Loucy (cell line): ENCODE data around the gene CDR2.

ENCODE experiments used
- EZH2phosphoT487 ChIP-seq: fragments of 200-600 bp; IDR thresholded peaks from 2 replicates; pipeline ENCODE4 v1.6.1; 2018; ENCODE audit warnings: antibody characterized with exemption, mild to moderate bottlenecking, moderate library complexity, borderline replicate concordance
- TF ChIP-seq, protein P1 (sequence below): fragments of 200-600 bp; sonication (generic); conservative IDR thresholded peaks from 2 replicates; pipeline ENCODE4 v1.5.1; 2014; ENCODE audit warnings: mild to moderate bottlenecking, antibody characterized with exemption, low read length

DNA sequence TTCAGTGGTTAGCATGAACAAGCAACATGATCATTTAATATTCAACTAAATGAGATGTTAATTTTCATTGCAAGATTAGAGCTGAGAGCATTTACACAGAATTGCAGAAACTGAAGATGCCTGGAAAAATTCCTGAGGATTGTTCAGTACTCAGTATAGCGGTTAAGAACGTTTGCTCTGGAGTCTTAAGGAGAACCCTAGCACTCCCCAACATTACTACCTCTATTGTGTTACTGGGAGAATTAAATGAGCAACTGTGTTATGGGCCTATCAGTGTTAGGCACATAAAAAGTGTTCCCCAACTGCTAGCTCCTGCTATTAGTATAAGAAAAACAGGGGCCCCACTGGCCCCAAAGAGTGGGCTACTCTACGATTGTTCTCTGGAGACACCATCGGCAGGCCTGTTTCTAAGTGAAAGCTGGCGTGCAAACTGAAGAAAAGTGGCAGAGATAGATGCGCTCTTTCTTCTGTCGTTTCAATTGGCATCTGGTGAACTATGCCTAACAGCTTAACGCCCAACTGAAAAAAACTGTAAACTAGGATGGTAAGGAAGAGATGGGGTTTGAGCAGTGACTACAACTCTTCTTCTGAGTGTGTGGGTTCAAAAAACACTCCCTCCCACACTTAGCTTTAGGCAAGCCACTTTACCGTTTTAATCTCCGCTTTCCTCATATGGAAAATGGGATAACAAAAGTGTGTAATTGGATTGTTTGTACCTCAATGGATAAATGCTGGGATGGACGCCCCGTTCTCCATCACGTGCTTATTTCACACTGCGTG lies 1.3 kb downstream of the CDR2 start:
- TF ChIP-seq, protein P1, sequence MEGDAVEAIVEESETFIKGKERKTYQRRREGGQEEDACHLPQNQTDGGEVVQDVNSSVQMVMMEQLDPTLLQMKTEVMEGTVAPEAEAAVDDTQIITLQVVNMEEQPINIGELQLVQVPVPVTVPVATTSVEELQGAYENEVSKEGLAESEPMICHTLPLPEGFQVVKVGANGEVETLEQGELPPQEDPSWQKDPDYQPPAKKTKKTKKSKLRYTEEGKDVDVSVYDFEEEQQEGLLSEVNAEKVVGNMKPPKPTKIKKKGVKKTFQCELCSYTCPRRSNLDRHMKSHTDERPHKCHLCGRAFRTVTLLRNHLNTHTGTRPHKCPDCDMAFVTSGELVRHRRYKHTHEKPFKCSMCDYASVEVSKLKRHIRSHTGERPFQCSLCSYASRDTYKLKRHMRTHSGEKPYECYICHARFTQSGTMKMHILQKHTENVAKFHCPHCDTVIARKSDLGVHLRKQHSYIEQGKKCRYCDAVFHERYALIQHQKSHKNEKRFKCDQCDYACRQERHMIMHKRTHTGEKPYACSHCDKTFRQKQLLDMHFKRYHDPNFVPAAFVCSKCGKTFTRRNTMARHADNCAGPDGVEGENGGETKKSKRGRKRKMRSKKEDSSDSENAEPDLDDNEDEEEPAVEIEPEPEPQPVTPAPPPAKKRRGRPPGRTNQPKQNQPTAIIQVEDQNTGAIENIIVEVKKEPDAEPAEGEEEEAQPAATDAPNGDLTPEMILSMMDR, result no peak
- no peak for TF ChIP-seq EZH2phosphoT487
